Stimulated activated CD8-positive, alpha-beta memory T cell treated with anti-CD3 and anti-CD28 coated beads, Interleukin-4, amount 100 ng/mL, for 48 hours (primary cell): ENCODE results near the gene MRPL10.

Experiments
- DNase-seq: peaks from one replicate; pipeline ENCODE4 v3.0.0-alpha.2; 2020

MRPL10 gene

GRCh38 chr17:47812146-47812920, 19.0 kb downstream of the MRPL10 start:
- DNase-seq, result no peak

- no peak for DNase-seq
These were observed 19.6 kb downstream of the MRPL10 start for GRCh38 chr17:47811709-47812108.

- DNase-seq, result no peak
These were observed 20.3 kb downstream of the MRPL10 start for GRCh38 chr17:47810901-47811635.

GRCh38 chr17:47810200-47810821, 21.0 kb downstream of the MRPL10 start:
- peak; percentile 35 for DNase-seq

GRCh38 chr17:47808830-47809480, 22.4 kb downstream of the MRPL10 start:
- DNase-seq, result no peak

- DNase-seq, result no peak
These were observed 23.1 kb downstream of the MRPL10 start for GRCh38 chr17:47808036-47808829.

- DNase-seq, result no peak
These were observed 23.9 kb downstream of the MRPL10 start for GRCh38 chr17:47807421-47807820.

GRCh38 chr17:47806913-47807255, 24.5 kb downstream of the MRPL10 start:
- no peak for DNase-seq

- no peak for DNase-seq
These were observed 25.1 kb downstream of the MRPL10 start for GRCh38 chr17:47806026-47806912.

GRCh38 chr17:47804461-47804860, 26.9 kb downstream of the MRPL10 start:
- DNase-seq, result no peak

GRCh38 chr17:47803751-47804150, 27.6 kb downstream of the MRPL10 start:
- no peak for DNase-seq

- DNase-seq, result no peak
These were observed 28.1 kb downstream of the MRPL10 start for GRCh38 chr17:47803201-47803600.

GRCh38 chr17:47802341-47803022, 28.9 kb downstream of the MRPL10 start:
- peak; percentile 73 for DNase-seq

- DNase-seq, result no peak
These were observed 29.4 kb downstream of the MRPL10 start for GRCh38 chr17:47801906-47802305.

- DNase-seq, result no peak
These were observed 30.1 kb downstream of the MRPL10 start for GRCh38 chr17:47801176-47801765.

GRCh38 chr17:47800686-47801085, 30.7 kb downstream of the MRPL10 start:
- no peak for DNase-seq

- DNase-seq, result no peak
These were observed 33.5 kb downstream of the MRPL10 start for GRCh38 chr17:47797797-47798196.

- DNase-seq, result peak; percentile 16
These were observed 38.4 kb downstream of the MRPL10 start for GRCh38 chr17:47792979-47793378.

- no peak for DNase-seq
These were observed 38.9 kb downstream of the MRPL10 start for GRCh38 chr17:47792457-47792856.

- peak; percentile 22 for DNase-seq
These were observed 40.3 kb downstream of the MRPL10 start for GRCh38 chr17:47791025-47791424.
